HG02870 (cell line): ENCODE measurements around the gene MAP6.
"Not testable (repeated sequence)": the region's sequence is repeated elsewhere in the genome, so short reads cannot be mapped to it uniquely, and the experiment has no call there.

Source experiments
- ATAC-seq: cut with Tn5 transposase; IDR thresholded peaks from one replicate; pipeline ENCODE4 v1.9.1; 2021; ENCODE audit warnings: mild to moderate bottlenecking, moderate library complexity; ENCODE audit not compliant: unreplicated experiment

Gene MAP6

GRCh38 chr11:75668451-75669297, at the start of gene MAP6:
Gene MAP6 (minus strand): TSS chr11:75669038. CDS start chr11:75668369, 669 bp downstream.
- ATAC-seq: no peak

- no peak for ATAC-seq
Measured at GRCh38 chr11:75717608-75718418, 49.0 kb upstream of the MAP6 start, which contains the start of gene MOGAT2. Gene MOGAT2 (plus strand): TSS chr11:75717838. CDS start chr11:75717889, 51 bp downstream.

- ATAC-seq: no peak
Measured at GRCh38 chr11:75716659-75717058, 47.8 kb upstream of the MAP6 start.

- no peak for ATAC-seq
Measured at GRCh38 chr11:75715688-75716087, 46.9 kb upstream of the MAP6 start.

- ATAC-seq: no peak
Measured at GRCh38 chr11:75714211-75714610, 45.4 kb upstream of the MAP6 start.

DNA sequence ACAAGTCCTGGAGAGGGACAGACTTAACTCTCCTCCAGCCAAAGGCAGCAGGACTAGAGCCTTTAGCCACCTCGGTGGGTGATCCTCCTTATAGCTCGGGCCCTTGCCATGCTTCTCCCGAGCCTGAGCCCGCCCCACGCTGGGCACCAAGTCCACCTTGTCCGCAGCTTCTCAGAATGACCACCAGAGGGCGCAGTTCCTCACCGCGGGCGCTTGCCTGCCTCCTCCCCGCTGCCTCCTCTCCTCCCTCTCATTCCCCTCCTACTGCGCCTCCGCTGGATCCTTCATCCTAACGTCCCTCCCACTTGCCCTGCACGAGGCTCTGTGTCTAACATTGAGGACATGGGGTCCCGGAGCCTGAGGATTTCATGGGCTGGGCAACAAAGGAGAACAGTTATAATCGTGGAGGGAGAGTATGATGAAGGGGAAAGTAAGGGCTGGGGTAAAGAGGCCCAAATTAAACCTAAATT, 37.5 kb upstream of the MAP6 start:
- ATAC-seq: no peak

DNA sequence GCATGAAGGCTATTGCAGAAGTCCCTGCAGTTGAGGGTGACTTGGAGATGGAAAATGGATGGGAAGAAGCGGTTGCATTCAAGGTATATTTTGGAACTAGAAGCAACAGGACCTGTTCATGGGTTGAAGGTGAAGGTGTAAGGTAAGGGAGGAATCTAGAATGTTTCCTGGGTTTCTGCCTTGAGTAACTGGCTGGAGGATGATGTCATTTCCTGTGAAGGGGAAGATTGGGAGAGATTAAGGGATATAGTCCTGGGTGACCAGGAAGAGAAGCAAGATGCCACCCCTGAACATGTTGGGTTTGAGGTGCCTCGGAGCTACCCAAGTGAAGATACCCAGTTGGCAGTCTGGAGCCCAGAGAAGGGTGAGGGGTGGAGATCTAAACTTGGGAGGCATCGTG, 36.7 kb upstream of the MAP6 start:
- ATAC-seq: no peak

- ATAC-seq: no peak
Measured at GRCh38 chr11:75703695-75704237, 34.9 kb upstream of the MAP6 start.

- no peak for ATAC-seq
Measured at GRCh38 chr11:75700940-75701339, 32.1 kb upstream of the MAP6 start.

- no peak for ATAC-seq
Measured at GRCh38 chr11:75697906-75698581, 29.2 kb upstream of the MAP6 start.

DNA sequence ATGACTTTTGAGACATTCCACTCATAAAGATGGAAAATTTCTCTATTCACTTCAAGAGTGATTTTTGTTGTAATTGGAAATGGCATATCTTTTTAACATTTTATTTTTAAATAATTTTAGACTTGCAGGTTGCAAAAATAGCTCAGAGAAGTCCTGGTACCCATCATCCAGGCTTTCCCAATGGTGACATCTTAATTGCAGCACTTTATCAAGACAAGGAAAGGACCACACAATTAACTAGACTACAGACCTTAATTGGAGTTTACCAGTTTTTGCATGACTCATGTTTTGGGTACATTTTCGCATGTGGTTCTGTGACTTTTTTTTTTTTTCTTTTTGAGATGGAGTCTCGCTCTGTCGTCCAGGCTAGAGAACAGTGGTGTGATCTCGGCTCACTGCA, 23.0 kb upstream of the MAP6 start:
- no peak for ATAC-seq

DNA sequence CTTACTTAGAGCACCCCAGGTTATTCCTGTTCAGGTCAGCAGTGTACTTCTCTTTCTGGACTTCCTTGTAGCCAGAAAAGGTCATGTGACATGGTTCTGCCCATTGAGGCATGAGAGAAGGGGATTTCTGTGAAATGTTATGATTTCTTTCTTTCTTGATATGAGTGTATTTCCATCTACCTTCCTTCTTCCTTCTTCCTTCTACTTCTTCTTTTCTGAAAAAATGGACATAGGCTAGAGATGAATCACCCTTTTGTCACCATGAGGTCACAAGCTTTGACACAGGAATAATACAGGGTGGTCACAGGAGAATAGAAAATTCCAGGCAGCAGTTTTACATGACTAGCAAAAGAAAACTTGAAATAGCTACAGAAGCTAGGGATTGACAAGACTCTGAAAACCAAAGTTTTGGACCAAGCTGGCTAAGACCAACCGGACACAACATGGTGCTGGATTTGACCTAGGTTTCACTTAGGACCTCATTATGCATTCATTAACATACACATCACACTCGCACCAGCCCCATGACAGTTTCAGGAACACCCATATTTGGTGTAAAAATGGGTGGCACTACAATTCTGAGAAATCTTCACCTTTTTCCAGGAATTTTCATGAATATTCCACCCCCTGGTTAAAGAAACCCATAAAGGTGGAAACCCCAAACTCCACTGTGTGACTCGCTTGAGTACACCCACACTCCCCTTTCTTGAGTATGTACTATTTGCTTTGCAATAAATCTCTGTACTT, 21.2 kb upstream of the MAP6 start:
- peak; percentile 78 for ATAC-seq

GRCh38 chr11:75683856-75684255, 15.0 kb upstream of the MAP6 start:
- ATAC-seq: not testable (repeated sequence)

DNA sequence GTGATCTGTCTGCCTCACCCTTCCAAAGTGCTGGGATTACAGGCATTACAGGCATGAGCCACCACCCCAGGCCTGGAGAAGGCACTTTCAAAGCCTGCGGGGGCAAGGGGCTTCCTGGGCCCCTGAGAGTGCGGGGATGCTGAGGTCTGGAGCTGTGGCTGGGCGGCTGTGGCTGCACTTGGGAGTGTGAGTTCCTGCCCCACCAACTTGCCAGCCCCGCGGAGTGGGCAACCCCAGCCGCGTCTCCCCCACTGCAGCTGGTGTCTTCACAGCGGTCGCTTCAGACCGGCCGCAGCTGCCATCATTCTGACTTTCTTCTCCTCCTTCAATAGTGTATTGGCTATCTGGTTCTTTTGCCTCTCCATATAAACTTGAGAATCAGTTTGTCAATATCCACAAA, 10.7 kb upstream of the MAP6 start:
- no peak for ATAC-seq

DNA sequence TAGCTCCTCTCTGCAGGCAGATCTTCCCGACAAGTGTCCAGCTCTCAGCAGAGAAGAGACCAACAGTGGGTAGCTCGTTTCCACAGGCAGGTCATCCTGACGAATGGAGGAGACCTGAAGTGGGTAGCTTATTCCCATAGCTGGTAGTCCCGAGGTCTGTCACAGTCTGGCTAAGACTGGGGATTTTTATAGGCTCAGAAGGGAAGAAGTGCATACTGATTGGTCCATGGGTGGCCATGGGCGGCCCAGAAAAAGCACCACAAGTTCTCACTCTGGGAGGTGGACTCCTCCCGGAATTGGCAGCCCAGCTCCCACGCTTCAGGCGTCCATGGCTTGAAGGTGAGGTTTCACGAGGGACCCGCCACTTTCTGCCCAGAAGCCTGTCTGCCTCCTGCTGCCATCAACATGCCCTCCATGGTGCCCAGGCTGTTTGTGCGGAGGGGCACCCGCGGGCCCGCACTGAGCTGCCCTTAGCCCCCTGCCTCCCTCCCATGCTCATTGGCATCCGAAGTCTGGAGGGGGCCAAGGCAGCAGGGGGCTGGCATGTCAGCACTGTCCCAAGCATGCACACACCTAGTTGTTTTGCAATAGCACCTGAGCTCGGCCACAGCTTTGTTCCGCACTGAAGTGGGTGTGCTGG, 9.9 kb upstream of the MAP6 start:
- no peak for ATAC-seq

DNA sequence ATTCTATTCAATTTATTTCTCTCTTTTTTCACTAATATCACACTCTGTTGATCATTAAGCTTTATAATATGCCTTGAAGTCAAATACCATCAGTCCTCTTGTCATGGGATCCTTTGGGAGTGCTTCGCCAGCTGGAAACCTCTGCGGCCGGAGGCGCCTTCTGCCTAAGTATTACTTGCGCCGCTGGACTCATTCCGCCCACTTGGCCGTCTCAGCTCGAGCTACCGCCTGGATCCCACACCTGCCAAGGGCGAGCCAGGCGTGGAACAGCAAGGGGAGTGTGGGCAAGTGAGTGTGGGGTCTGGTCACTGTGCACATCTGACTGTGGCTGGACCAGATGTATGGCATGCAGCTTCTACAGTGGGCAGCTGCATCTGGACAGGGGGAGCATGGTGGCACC, 9.1 kb upstream of the MAP6 start:
- ATAC-seq: no peak

DNA sequence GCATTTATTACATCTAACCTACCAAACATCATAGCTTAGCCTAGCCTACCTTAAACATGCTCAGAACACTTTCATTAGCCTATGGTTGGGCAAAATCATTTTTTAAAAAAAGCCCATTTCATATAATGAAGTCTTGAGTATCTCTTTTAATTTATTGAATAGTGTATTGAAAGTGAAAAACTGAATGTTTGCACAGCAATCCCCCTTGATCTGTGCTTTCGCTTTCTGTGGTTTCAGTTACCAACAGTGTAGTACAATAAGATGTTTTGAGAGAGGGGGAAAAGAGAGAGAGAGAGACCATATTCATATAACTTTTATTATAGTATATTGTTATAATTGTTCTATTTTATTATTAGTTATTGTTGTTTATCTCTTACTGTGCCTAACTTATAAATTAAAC, 8.4 kb upstream of the MAP6 start:
- ATAC-seq: no peak

DNA sequence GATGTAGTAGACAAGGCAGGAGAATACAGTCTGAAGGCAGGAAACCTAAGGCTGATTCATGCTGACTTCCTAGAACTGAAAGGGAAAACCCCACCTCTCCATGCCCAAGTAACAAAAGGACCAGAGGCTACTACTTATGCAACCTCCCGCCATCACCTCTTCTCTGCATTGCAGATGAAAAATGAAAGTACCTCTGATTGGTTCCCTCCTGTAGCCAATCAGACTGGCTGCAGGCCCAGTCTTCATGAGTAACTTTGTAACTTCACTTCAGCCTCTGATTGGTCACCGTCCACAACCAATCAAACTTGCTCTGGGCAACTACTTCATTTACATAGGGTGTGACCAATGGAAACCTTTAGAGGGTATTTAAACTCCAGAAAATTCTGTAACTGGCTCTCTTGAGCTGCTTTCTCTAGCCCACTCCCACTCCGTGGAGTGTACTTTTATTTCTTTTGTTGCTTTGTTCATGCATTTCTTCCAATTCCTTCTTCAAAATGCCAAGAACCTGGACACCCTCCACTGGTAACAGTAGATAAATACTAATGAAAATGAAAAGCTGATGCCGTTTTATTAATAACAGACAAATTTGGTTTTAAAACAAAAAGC, 5.2 kb upstream of the MAP6 start:
- ATAC-seq: no peak

DNA sequence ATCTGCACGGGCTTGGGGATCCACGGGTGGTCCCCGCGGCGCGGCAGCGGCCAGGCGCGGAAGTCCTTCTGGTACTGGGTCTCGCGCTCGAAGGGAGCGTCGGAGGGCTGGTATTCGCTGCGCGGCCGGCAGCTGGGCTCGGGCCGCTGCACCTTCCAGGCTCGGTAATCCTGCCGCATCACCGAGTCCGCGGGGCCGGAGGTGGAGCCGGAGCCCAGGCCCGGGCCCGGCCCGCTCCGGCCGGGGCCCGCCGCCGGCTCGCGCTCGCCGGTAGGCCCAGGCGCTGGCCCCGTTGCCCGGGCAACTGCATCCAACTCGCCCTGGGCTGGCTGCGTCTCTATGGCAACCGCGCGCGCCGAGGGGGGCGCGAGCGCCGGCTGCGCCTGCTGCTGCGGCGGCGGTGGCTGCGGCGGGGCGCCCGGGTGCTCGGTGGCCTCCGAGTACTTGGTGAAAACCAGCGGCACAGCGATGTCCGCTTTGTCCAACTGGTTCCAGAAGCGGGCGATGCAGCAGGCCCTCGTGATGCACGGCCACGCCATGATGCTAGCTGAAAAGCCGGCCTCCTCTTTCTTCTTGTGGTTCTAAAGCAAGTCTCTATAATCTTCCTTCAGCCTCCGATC, 897 bp downstream of the MAP6 start:
- ATAC-seq: no peak
